OCI-LY1 (cell line): Measurements from ENCODE around the gene POLD2.
"Not testable (repeated sequence)": the region's sequence is repeated elsewhere in the genome, so short reads cannot be mapped to it uniquely, and the experiment has no call there.

Source experiments
- H2AFZ ChIP-seq: fragments of 200-600 bp; sonication (generic), shearing (Covaris generic); 2 replicates; pipeline ENCODE4 v1.6.0; 2014; ENCODE audit warnings: antibody characterized with exemption, mild to moderate bottlenecking, low read length
- H3F3A ChIP-seq: fragments of 200-600 bp; sonication (generic), shearing (Covaris generic); 2 replicates; pipeline ENCODE4 v1.6.0; 2014; ENCODE audit warnings: mild to moderate bottlenecking, antibody characterized with exemption, low read length, moderate library complexity; ENCODE audit not compliant: insufficient read depth
- H3K27ac ChIP-seq: fragments of 200-600 bp; sonication (generic); 2 replicates; pipeline ENCODE4 v1.5.1; 2014; ENCODE audit warnings: low read length, mixed run types, mild to moderate bottlenecking, low read depth; ENCODE audit not compliant: poor library complexity, severe bottlenecking
- H3K27me3 ChIP-seq: fragments of 200-600 bp; sonication (generic); 2 replicates; pipeline ENCODE4 v1.6.0; 2014; ENCODE audit warnings: antibody characterized with exemption, mild to moderate bottlenecking, low read length, moderate library complexity; ENCODE audit not compliant: insufficient read depth
- H3K36me3 ChIP-seq: fragments of 200-600 bp; sonication (generic); 2 replicates; pipeline ENCODE4 v1.6.1; 2014; ENCODE audit warnings: mild to moderate bottlenecking, antibody characterized with exemption, low read length, moderate library complexity, mixed read lengths; ENCODE audit not compliant: insufficient read depth
- H3K4me1 ChIP-seq: fragments of 200-600 bp; sonication (generic); 2 replicates; pipeline ENCODE4 v1.5.1; 2014; ENCODE audit warnings: mild to moderate bottlenecking, low read length, moderate library complexity; ENCODE audit not compliant: insufficient read depth, severe bottlenecking
- H3K4me2 ChIP-seq: fragments of 200-600 bp; sonication (generic), shearing (Covaris generic); 2 replicates; pipeline ENCODE4 v1.6.1; 2014; ENCODE audit warnings: low read length
- H3K4me3 ChIP-seq: fragments of 200-600 bp; sonication (generic); 2 replicates; pipeline ENCODE4 v1.5.1; 2014; ENCODE audit warnings: low read length, low read depth, mild to moderate bottlenecking, mixed read lengths; ENCODE audit not compliant: poor library complexity, severe bottlenecking
- H3K79me2 ChIP-seq: fragments of 200-600 bp; shearing (Covaris generic); 2 replicates; pipeline ENCODE4 v1.6.1; 2016; ENCODE audit warnings: mixed run types, low read length, mixed read lengths; ENCODE audit not compliant: insufficient read depth
- H3K9ac ChIP-seq: fragments of 200-600 bp; sonication (generic), shearing (Covaris generic); 2 replicates; pipeline ENCODE4 v1.6.1; 2014; ENCODE audit warnings: mild to moderate bottlenecking, low read length, mixed read lengths
- H3K9me2 ChIP-seq: fragments of 200-600 bp; sonication (generic), shearing (Covaris generic); 2 replicates; pipeline ENCODE4 v1.6.1; 2014; ENCODE audit warnings: low read depth, mild to moderate bottlenecking, low read length, mixed read lengths
- H3K9me3 ChIP-seq: fragments of 200-600 bp; shearing (Covaris generic); 2 replicates; pipeline ENCODE4 v1.6.1; 2014; ENCODE audit warnings: low read length, mixed read lengths
- H4K20me1 ChIP-seq: fragments of 200-600 bp; sonication (generic), shearing (Covaris generic); 2 replicates; pipeline ENCODE4 v1.6.0; 2016; ENCODE audit warnings: mild to moderate bottlenecking, low read length; ENCODE audit not compliant: insufficient read depth
- CTCF ChIP-seq: fragments of 200-600 bp; sonication (generic), shearing (Covaris generic); IDR thresholded peaks from 2 replicates; pipeline ENCODE4 v1.5.1; 2017; ENCODE audit warnings: mild to moderate bottlenecking, antibody characterized with exemption, low read length, moderate library complexity, mixed read lengths
- EZH2 ChIP-seq: fragments of 200-600 bp; sonication (generic), shearing (Covaris generic); IDR thresholded peaks from 2 replicates; pipeline ENCODE4 v1.8.0; 2017; ENCODE audit warnings: borderline replicate concordance, mixed run types, mild to moderate bottlenecking, antibody characterized with exemption, low read length, moderate library complexity, mixed read lengths

POLD2 gene

GRCh38 chr7:44123190-44124003 lies at the start of gene POLD2:
TSS of gene POLD2 (minus strand) at chr7:44123548. CDS start at chr7:44122053, 1,495 bp downstream.
- TF ChIP-seq EZH2 (no peak), CTCF (no peak)
- peaks cover 41% of the 10 kb centered on the region for H3K4me1 ChIP-seq
- no peaks in the 10 kb centered on the region for H3K9me3 ChIP-seq
- peak within 1 kb of the TSS; percentile 72 for H3K4me3 ChIP-seq
- peak within 1 kb of the TSS; percentile 71; the same call in 1 of the 2 replicates for H2AFZ ChIP-seq
- peaks cover 31% of the 10 kb centered on the region for H3K79me2 ChIP-seq
- H3K36me3 ChIP-seq: peaks cover 39% of the 10 kb centered on the region
- peak within 1 kb of the TSS; percentile 83 for H3K9ac ChIP-seq
- H3K4me2 ChIP-seq: peak within 1 kb of the TSS; percentile 88
- peak within 1 kb of the TSS; percentile 6 for H3K27ac ChIP-seq
- H3K9me2 ChIP-seq: no peaks in the 10 kb centered on the region
- no peaks in the 10 kb centered on the region for H3K27me3 ChIP-seq
- peaks cover 5% of the 10 kb centered on the region; the same call in 1 of the 2 replicates for H3F3A ChIP-seq
- no peaks in the 10 kb centered on the region for H4K20me1 ChIP-seq

- Histone ChIP-seq H4K20me1 (no peaks in the 10 kb centered on the region), H2AFZ (no peak overlapping the region)
- no peak for TF ChIP-seq CTCF
- TF ChIP-seq EZH2: no peak
Measured at GRCh38 chr7:44172803-44173424, 49.6 kb upstream of the POLD2 start.

GRCh38 chr7:44172352-44172751 lies 49.0 kb upstream of the POLD2 start:
- no peak overlapping the region for H3K4me2 ChIP-seq

More at GRCh38 chr7:44172803-44173424, 49.6 kb upstream of the POLD2 start:
- H3K4me1 ChIP-seq: no peaks in the 10 kb centered on the region
- H3K36me3 ChIP-seq: no peaks in the 10 kb centered on the region
- no peak overlapping the region for H3K4me2 ChIP-seq
- H3F3A ChIP-seq: no peaks in the 10 kb centered on the region
- 0 out of 2 replicates have a peak, but pooled peaks cover 3% of the 10 kb centered on the region for H3K9me3 ChIP-seq
- no peak overlapping the region for H3K9ac ChIP-seq
- no peaks in the 10 kb centered on the region for H3K9me2 ChIP-seq
- peaks cover 24% of the 10 kb centered on the region; the same call in 1 of the 2 replicates for H3K27me3 ChIP-seq
- H3K4me3 ChIP-seq: no peak overlapping the region
- H3K79me2 ChIP-seq: no peaks in the 10 kb centered on the region
- H3K27ac ChIP-seq: no peak overlapping the region

GRCh38 chr7:44171901-44172300 lies 48.6 kb upstream of the POLD2 start:
- not testable (repeated sequence) for H4K20me1 ChIP-seq, H3K79me2 ChIP-seq, H3K4me1 ChIP-seq, H3K4me3 ChIP-seq, H2AFZ ChIP-seq, H3K9ac ChIP-seq, H3K36me3 ChIP-seq, H3K9me3 ChIP-seq, H3K27ac ChIP-seq, H3F3A ChIP-seq, H3K9me2 ChIP-seq, H3K4me2 ChIP-seq
- H3K27me3 ChIP-seq: peaks cover 16% of the 10 kb centered on the region; the same call in 1 of the 2 replicates

More at GRCh38 chr7:44172352-44172751, 49.0 kb upstream of the POLD2 start:
- Histone ChIP-seq H3K27me3 (peaks cover 18% of the 10 kb centered on the region; the same call in 1 of the 2 replicates), H3K9me3 (0 out of 2 replicates have a peak, but pooled peaks cover 3% of the 10 kb centered on the region), H3K36me3 (no peaks in the 10 kb centered on the region), H3K27ac (no peak overlapping the region), H3K9ac (no peak overlapping the region), H2AFZ (no peak overlapping the region), H3K4me3 (no peak overlapping the region), H3F3A (no peaks in the 10 kb centered on the region), H3K9me2 (no peaks in the 10 kb centered on the region), H4K20me1 (no peaks in the 10 kb centered on the region), H3K79me2 (no peaks in the 10 kb centered on the region), H3K4me1 (no peaks in the 10 kb centered on the region)
- no peak for TF ChIP-seq EZH2
- TF ChIP-seq CTCF: no peak
